Loucy (cell line): ENCODE results near the gene VGLL1.

Experiments
- EZH2phosphoT487 ChIP-seq: fragments of 200-600 bp; IDR thresholded peaks from 2 replicates; pipeline ENCODE4 v1.6.1; 2018; ENCODE audit warnings: antibody characterized with exemption, mild to moderate bottlenecking, moderate library complexity, borderline replicate concordance
- TF ChIP-seq, protein P1 (sequence below): fragments of 200-600 bp; sonication (generic); conservative IDR thresholded peaks from 2 replicates; pipeline ENCODE4 v1.5.1; 2014; ENCODE audit warnings: mild to moderate bottlenecking, antibody characterized with exemption, low read length

DNA sequence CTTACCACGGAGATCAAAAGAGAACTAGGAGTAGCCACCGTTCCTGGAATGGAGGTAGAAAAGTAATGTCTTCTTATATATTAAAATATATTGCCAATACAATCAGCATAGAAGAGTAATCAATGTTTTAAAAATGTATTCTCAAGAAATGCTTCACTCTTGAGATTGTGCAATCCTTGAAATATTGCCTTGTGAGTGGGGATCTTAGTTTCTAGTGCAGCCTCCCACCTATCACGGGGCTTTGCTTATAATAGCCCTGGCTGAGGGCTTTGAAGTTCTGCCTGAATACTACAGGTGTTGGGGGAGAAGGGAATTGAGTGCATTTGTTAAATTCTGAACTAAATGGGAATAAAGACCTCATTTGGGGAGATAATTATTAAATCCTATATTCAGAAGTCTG lies 55.5 kb downstream of the VGLL1 start:
- TF ChIP-seq, protein P1, sequence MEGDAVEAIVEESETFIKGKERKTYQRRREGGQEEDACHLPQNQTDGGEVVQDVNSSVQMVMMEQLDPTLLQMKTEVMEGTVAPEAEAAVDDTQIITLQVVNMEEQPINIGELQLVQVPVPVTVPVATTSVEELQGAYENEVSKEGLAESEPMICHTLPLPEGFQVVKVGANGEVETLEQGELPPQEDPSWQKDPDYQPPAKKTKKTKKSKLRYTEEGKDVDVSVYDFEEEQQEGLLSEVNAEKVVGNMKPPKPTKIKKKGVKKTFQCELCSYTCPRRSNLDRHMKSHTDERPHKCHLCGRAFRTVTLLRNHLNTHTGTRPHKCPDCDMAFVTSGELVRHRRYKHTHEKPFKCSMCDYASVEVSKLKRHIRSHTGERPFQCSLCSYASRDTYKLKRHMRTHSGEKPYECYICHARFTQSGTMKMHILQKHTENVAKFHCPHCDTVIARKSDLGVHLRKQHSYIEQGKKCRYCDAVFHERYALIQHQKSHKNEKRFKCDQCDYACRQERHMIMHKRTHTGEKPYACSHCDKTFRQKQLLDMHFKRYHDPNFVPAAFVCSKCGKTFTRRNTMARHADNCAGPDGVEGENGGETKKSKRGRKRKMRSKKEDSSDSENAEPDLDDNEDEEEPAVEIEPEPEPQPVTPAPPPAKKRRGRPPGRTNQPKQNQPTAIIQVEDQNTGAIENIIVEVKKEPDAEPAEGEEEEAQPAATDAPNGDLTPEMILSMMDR: no peak
- no peak for TF ChIP-seq EZH2phosphoT487
